ENCODE results near the gene CRIP2.

CRIP2 gene, protein sequence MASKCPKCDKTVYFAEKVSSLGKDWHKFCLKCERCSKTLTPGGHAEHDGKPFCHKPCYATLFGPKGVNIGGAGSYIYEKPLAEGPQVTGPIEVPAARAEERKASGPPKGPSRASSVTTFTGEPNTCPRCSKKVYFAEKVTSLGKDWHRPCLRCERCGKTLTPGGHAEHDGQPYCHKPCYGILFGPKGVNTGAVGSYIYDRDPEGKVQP

DNA sequence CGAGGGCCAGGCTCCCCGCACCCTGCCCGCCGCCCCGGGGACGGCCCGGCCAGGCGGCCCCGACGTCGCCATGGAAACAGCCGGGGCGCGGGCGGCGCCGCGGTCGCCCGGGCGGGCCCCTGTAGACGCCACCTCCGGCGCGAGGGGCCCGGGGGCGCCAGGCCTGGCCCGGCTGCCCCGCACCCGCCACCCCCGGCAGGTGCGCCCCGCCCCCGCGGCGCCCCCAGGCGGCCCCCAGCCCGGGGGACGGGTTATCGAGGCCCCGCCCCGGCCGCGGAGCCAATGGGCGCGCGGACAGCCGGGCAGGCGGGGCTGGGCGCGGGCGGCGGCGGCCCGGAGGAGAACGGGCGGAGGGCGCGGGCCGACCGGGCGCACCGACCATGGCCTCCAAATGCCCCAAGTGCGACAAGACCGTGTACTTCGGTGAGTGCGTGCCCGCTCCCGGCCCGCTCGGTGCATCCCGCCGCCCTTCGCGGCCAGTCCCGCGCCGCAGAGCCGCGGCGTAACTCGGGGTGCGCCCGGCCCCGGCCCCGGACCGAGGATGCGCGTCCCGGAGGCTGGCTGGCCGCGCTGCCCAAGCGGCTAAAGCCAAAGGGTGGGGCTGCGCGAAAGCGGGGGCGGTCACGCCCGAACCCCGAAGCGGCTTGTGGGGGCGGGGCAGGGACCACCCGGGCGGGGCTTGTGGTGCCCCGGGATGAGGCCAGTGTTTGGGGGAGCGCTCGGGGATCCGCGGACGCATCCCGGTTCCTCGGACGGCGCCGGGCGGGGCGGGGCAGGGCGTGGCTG, at the start of gene CRIP2:
TSS of gene CRIP2 (plus strand) at position 339 of the 786 bp plus-strand sequence. CDS start at position 381, 42 bp downstream.
- peak; percentile 39 for DNase-seq

DNA sequence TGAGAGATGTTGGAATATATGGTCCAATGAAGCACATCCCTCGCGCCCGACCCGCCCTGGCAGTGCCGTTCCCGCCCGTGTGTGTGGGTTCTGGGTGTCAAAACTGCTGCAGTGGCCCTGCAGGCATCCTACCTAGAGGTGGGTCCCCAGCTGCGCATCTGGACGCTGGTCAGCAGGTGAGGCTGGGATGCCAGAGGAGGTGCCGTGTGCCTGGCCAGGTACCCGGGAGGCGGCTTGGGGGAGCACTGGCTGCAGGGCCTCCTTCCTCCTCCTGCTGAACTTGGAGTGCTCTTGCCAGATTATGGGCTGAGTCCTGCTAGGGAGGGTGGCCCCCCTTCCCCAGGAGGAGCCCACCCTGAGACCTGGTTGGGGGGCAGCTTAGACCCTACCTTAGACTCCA, 49.8 kb upstream of the CRIP2 start:
- no peak for DNase-seq

DNA sequence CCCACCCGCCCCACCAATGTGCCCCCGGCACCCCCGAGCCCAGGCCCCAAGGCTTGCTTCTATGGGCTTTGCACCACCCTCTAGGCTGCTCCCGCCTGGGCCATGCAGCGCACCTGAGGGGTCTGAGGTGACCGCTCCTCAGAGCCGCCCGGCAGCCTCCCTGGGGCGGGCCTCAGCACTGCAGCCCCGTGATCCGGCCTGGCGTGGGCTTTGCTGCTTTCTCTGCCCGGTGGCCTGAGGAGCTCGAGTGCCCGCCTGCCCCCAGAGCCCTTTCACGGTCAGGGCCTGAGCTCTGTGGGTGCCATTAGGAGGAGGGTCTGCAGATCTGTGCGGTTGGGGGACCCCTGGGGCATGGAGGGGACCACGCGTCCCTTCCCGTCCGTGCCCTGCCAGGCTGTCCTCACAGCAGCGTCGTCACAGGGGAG, 48.8 kb upstream of the CRIP2 start:
- no peak for DNase-seq

DNA sequence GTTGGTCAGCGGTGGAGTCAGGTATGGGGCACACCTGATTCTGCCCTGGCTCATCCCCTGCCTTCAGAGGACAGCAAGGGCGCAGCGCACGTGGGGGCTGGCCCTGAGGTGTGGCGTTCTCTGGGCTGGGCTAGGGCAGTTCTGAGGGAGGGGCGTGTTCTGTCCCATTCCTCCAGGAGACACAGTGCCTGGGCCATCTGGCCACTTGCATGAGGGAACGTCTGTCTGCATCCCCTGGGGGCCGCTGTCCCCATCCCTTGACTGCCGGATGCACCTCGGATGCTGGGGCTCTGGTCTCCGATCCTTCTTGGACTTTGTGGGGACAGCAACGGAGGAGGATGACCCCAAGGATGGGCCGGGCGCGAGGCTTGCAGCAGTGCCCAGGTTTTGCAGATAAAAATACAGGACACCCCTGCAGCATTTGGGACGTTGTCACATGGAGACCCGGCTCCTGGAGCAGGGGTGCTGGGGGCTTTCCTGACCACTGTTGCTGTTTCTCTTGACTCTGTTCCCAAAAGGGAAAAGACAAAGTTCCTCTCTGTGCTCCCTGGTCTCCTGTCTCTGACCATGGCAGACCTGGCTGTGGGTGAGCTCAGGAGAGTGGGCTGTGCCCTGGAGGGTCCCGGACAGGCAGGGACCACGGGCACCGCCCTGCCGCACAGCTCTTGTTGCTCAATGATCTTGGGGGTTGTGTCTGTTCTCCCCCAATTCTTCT, 48.0 kb upstream of the CRIP2 start:
- DNase-seq, result no peak

DNA sequence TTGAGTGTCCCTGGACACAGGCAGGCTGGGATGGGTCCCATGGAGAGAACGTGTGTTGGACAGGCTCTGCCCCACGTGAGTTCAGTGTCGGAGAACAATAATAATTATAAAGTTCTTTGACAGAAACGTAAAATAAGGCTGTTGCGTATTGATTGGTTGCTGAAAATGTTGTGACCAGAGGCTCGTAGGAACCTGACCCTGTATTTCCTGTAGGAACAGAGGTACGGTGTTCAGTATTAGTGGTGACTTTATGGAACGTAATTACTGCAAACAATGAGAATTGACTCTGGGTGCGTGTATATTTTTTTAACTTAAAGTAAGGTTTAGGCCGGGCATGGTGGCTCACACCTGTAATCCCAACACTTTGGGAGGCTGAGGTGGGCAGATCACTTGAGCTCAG, 47.2 kb upstream of the CRIP2 start:
- no peak for DNase-seq

DNA sequence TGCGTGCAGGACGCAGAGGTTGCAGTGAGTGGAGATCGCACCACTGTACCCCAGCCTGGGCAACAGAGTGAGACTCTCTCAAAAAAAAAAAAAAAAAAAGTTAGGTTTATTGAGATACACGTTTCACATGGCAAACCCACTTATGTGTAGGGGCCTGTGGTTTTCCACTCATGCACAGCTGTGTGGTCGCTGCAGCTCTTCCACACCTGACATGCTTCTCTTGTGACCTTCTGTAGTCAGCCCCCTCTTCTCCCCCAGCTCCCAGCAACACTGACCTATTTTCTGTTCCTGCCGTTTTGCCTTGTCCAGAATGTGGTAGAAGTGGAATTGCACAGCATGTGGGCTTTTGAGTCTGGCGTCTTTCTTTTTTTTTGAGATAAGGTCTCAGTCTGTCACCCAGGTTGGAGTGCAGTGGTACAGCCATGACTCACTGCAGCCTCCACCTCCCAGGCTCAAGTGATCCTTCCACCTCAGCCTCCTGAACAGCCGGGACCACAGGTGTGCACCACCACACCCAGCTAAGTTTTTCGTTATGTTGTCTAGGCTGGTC, 46.6 kb upstream of the CRIP2 start:
- DNase-seq, result no peak

DNA sequence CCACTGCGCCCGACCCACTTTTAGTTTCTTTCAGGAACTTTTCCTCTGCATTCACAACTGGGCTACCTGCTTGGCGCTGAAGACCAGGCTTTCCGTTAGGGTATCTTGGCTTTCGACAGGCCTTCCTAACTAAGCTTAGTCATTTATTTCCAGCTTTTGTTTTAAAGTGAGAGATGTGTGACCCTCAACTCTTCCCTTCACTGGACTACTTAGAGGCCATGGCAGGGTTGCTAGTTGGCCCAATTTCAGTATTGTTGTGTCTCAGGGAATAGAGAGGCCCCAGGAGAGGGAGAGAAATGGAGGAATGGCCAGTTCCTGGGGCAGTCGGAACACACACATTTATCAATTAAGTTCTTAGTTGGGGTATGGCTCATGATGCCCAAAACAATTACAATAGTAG, 44.6 kb upstream of the CRIP2 start:
- no peak for DNase-seq

DNA sequence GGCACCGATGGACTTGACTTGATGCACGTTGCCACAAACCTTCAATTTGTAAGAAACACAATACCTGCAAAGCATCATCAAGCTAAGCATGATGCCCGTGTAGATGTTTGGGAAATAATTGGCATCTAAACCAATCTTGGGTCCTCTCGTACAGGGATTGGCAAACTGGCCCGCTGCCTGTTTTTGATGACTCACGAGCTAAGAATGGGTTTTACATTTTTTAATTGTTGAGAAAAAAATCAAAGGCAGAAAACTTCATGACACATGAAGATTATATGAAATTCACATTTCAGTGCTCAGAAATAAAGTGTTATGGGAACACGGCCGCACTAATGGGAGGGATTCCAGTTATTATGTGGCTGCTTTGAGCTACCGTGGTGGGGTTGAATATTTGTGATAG, 44.1 kb upstream of the CRIP2 start:
- DNase-seq, result peak; percentile 76

DNA sequence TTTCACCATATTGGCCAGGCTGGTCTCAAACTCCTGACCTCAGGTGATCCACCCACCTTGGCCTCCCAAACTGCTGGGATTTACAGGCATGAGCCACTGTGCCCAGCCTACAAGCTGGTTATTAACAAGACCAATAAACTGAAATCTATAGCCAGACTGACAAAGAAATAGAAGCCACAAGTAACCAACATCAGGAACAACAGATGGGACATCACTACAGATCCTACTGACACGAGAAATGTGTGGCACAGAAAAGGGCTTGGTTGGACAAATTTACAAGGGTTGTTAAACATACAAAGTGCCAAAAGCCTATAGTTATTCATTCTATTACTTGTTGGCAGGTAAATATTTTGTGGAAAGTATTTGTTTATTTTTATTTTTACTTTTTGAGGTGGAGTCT, 43.4 kb upstream of the CRIP2 start:
- DNase-seq, result no peak

DNA sequence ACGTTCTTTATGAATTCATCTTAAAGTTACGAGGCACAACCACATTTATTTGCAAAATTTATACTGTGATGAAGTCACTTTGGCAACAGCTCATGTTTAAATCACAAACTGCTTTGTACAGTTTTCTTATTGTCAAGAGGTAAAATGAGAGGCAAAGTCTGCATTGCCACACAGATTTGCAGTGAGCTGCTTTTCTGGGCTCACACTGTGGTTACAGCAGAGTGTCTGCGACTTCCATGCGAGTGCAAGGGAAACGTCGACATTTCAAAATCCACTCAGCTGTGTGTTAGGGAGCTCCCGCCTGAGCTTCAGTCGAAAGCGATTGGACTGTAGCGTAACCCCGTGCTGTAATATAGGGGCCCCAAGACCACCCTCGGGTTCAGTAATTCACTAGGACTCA, 42.0 kb upstream of the CRIP2 start:
- peak; percentile 13 for DNase-seq

DNA sequence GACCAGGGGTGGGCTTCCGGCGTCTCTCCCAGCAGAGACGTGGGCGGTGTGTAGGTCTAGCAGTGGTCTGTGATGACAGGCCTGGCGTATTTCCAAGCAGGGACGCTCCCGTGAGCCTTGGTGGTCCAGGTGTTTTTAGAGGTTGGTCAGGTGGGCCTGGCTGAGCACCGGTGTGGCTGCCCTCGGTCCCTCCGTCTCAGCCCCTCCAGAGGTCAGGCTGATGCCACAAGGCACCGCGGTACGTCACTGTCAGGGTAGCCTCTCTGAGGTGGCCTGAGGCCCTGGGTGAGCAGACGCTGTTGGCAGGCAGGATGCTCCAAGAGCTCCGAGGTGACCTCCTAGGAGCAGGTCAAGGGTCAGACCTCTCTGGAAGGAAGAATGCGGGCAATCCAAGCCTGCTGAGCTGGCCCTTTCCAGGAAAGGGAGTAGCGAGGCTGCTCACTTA, 41.4 kb upstream of the CRIP2 start:
- no peak for DNase-seq

DNA sequence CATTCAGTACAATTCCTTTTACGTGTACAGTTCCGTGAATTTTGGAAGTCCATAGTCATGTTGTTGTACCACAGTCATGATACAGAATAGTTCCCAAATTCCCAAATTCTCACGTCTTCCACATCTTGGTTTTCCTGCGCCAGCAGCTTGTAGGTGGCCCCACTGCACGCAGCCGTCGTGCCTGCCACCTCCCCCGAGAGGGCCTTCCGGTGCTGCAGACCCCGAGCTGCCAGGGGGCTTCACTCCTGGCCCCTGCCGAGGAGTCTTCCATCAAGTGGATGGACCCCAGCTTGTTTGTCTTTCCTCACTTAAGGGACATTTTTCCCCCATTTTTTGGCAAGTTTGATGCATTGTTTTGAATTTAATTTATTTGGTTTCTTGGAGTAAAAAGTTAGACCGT, 38.2 kb upstream of the CRIP2 start:
- DNase-seq, result no peak

DNA sequence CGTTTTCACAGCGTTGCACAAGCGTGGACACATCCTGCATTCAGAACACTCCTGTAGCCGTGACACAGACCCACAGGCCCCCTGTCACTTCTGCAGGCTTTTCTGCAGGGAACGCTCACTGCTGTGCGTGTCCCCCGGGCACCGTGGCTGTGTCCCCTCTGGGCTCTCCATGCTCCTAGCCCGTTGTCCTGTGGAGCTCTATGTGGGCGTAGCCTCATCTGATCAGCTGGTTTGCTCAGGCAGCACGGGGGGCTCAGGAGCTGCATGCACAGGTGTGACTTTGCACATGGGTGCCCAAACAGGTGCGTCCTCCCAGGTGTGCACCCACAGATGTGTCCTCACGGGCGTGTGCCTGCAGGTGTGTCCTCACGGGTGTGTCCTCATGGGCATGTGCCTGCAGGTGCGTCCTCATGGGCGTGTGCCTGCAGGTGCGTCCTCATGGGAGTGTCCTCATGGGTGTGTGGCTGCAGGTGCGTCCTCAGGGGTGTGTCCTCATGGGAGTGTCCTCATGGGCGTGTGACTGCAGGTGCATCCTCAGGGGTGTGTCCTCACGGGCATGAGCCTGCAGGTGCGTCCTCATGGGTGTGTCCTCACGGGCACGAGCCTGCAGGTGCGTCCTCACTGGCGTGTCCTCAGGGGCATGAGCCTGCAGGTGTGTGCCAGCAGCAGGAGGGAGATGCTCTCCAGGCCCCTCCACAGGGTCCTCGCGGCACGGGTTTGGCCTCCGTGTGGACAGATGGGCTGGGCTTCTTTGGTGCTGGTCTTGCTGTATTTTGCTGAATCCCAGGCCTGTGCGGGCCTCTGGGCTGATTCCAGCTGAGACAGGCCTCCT, 37.5 kb upstream of the CRIP2 start:
- DNase-seq, result no peak

DNA sequence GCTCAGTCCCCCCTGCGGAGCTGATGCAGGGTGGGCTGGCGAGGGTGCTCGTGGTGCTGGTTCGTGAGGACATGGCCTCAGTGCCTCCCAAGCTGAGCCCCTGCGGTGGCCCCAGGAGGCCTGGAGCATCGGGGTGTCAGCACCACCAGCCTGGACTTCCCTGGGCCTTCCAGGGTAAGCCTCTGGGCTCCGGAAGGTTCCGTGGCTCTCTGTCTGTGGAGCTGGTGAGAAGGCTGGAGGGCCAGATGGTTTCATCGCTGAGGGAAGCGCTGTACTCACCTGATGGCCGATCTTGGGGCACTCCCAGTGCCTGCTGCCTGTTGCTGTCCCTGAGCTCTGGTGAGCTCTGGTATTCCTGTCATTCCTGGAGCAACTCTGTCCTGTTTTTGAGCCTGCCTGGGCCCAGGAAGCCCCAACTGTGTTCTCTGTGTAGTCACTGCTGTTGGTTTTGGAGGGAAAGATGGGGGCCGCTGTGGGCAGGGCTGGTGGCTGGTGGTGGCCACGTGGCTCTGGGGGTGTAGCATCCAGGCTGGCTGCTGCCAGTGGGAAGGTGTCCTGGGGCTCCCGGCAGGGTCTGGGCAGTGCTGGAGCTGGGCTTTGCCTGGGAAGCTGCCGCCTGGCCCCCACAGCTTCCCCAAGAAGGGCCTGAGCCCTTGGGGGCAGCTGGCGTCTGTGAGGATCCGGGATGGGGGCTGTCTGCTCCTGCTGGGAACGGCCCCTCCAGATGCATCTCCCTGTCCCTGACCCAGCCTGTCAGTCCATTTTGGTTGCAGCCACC, 36.7 kb upstream of the CRIP2 start:
- DNase-seq, result no peak

DNA sequence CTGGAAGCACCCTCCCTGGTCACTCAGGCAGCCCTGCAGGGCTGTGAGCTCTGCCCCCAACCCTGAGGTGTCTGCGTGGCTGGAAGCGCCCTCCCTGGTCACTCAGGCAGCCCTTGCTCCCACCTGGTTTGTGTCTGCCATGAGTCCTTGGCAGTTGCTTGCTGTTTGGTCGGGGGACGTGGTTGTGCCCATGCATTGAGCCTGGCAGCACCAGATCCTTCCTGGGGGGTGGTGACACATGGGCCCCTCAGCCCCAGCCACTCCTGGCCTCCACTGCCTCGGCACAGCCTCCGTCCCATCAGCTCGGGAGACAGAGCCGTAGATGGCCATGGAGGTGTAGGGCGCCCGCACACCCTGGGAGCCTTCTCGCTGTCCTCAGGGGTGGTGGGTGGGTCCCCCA, 35.4 kb upstream of the CRIP2 start:
- DNase-seq, result no peak

DNA sequence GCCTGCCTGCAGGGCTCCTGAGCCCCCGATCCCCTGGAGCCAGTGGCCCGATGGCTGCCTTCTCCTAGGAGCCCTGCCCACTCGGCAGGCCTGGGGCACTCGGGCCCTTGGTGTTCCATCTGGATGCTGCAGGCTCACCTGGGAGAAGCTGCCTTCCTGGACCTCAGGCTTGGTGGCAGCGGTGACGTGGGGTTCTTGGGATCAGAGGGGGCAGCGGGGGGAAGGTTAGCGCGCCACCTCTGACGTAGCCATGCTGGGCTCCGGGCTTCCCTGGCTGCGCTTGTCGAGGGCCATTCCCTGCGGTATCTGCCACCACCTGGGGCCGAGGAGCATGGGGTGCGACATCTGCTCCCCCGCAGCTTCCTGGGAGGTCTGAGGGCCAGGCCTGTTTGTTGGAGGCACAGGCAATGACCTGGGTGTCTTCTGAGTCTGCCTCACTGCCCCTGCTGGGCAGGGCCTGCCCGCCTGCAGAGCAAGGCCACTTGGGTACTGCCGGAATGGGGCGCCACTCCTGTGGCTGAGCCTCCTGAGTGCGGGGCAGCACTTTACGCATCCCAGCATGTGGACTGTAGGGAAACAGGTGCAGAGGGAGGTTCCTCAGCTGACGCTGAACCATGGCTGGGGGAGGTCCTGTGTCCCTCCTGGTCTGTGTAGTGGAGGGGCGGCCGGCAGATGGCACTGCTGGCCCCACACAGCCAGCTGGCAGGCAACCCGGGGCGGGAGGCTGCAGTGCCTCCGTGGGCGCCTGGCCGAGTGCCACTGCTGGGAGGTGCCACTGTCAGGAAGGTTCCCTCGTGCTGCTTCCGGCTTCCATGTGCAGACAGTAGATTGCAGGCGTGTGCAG, 34.7 kb upstream of the CRIP2 start:
- DNase-seq, result no peak

DNA sequence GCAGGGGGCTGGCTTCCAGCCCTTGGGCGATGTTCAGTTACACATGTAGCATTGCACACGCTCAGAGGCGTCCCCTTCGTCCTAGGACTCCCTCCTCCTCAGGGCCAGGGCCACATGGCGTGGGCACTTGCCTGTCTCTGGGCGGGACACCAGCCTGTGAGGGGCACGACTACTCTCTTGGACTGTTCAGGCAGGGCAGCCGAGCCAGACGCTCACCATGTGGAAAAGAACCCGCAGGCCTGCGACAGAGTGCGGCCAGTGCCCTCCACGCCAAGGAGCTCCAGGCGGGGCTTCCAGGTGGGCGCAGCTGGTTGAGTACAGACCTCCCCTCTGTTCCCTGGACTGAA, 34.1 kb upstream of the CRIP2 start:
- no peak for DNase-seq

DNA sequence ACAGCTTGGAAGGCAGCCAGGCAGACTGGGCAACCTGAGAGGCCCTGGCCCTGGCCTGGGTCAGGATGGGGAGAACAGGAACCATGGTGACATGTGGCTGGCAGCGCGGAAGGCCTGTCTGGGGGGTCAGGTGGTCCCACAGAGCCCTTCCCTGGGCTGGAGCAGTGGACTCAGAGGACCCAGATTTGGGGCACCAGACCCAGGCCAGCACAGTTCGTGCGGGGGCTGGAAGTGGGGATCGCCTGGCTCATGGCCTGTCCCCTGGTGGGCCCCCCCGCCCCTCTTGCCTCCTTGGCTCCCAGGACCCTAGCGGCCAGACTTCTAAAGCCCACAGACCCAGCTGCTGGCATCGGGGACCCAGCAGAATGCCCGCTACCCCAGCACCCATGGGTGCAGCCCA, 33.6 kb upstream of the CRIP2 start:
- DNase-seq, result no peak

DNA sequence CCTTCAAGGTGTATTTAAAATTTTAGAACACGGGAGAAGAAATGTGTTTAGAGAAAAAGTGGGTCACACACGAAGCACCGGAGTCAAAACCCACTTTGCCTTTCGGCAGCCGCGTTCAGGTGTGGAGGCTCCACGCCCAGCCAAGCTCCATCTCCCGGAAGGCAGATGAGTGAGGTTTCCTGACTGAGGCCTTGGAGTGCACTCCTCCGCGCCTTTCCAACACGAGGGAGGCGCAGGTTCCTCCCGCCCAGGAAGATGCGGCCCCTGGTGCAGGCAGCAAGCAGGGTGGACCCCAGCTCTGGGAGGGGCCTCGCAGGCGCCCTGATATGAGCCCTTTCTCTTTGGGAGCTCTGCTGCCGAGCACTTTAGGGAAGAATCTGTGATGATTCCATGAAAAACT, 32.5 kb upstream of the CRIP2 start:
- DNase-seq, result no peak

DNA sequence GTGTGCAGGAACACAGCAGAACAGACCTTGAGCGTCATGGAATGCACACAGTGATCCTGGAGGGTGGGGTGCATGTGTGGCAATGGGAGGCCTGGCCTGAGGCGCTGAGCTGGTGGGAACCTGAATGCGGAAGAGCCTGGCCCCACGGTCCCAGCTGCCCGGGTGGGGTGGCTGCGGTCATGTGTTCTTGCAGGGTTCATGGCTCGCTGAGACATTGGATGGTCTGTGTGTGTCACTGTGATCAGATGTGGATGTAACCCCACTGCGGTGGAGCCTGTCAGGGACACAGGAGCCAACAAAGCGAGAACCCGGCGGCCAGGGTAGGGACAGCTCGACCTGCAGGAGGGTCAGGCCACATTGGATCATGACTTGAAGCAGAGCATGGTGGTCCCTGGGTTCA, 31.8 kb upstream of the CRIP2 start:
- DNase-seq, result no peak

DNA sequence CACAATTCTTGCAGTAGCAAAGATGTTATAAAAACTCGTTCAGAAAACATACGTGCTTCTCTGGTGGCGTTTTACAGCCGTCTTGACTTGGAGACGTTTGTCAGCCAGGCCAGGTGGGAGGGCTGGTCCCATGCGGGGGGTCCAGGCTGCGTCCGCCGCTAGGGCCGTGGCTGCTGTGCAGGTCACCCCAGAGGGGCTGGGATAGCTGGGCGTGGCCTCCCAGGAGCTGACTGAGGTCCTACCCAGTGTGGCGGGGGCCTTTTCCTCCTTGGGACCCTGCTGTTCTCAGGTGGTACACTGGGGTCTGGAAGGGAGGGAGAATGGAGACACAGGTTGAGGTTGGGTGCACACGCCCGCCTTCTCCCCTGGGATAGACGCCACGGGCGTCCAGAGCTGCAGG, 29.8 kb upstream of the CRIP2 start:
- DNase-seq, result no peak
